HFF-Myc (cell line): Measurements from ENCODE around the gene GLOD5.
A peak's percentile ranks its signal among the peaks of the same experiment; 100 is the strongest.

Source experiments
- DNase-seq: peaks from one replicate; pipeline ENCODE4 v3.0.0-alpha.2; 2011; ENCODE audit warnings: low read depth; ENCODE audit errors: extremely low read depth
- H3K4me3 ChIP-seq: replicated peaks from 2 replicates; pipeline ENCODE4 v1.5.1; 2011; ENCODE audit warnings: low read depth, mild to moderate bottlenecking, control low read depth, low read length
- CTCF ChIP-seq: IDR thresholded peaks from 2 replicates; pipeline ENCODE4 v1.5.1; 2012; ENCODE audit warnings: mild to moderate bottlenecking, low read depth, low read length, control low read depth; ENCODE audit errors: missing control alignments

The GLOD5 gene

DNA sequence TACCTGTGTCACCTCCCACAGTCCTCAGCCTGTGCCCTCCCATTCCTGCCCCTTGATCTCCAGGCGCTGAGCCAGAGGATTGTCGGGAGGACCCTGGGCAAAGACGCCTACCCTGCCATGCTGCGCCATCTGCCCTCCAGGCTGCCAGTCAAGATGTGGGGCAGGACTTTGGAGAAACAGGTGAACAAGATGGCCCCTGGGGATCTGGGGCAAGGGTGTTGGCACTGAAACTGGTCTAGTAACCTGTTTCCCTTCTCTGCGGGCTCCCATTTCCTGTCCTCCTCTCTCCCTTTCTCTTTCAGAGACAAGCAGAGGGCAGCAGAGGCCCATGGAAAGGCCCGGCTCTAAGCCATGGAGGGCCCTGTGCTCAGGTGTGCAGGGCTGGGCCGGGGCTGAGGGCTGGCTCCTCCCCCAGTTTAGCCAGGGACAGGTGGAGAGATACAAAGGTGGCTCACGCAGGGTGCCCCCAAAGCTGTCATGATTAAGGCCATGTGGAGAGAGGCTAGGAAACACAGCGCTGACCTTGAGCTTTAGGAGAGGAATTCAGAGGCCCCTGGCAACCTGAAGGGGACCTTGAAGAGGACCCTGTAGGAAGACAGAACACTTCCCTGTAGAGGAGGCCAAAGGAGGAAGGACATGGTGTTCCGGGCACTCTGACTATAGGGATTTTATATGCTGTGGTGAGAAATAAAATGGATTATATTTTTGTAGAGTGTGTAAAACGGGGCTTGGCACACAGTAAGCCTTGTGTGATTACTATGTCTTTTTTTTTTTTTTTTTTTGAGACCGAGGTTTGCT lies at the start of gene GLOD5:
Gene GLOD5 (plus strand): TSS at position 74 of the 798 bp plus-strand sequence. CDS start 44 bp downstream, at position 118.
- no peak within 1 kb of the TSS for H3K4me3 ChIP-seq
- TF ChIP-seq CTCF, result peak; percentile 11
- no peak for DNase-seq

DNA sequence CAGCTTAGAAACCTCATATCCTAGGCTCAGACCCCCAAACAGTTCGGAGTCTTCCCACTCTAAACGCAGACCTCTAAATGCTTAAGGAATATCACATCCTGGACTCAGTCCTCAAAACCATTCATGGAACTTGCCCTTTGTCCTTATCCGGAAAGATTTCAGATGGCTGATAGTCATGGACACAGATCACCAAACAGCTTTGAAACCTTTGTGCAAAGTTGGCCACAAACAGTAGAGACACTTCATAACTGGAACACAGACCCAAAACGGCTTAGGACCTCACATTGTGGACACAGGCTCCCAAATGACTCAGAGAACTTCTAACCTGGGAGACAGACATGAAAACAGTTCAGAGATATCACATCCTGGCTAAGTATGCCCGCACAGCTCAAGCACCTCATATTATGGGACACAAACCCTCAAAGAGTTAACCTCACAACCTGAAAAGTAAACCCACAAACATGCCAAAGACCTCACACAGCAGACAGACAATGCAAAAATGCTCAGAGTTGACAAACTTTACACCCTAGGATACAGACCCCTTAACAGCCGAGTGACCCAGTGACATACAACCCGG lies 49.5 kb upstream of the GLOD5 start:
- no peak overlapping the region for H3K4me3 ChIP-seq
- no peak for DNase-seq
- TF ChIP-seq CTCF, result no peak

GRCh38 chrX:48713847-48714246 lies 47.7 kb upstream of the GLOD5 start:
- DNase-seq, result no peak
- no peak for TF ChIP-seq CTCF
- no peak overlapping the region for H3K4me3 ChIP-seq

- no peak overlapping the region for H3K4me3 ChIP-seq
- DNase-seq, result no peak
- no peak for TF ChIP-seq CTCF
Measured at GRCh38 chrX:48714573-48714972, 47.0 kb upstream of the GLOD5 start.

- no peak overlapping the region for H3K4me3 ChIP-seq
- no peak for TF ChIP-seq CTCF
- no peak for DNase-seq
Measured at GRCh38 chrX:48715072-48715471, 46.5 kb upstream of the GLOD5 start.

GRCh38 chrX:48715876-48716502 lies 45.6 kb upstream of the GLOD5 start:
- TF ChIP-seq CTCF, result no peak
- no peak overlapping the region for H3K4me3 ChIP-seq
- no peak for DNase-seq
